ENCODE data around the gene SMPD1.

GRCh38 chr11:6387811-6388599, 2.3 kb upstream of the SMPD1 start:
- no peak for TF ChIP-seq CTCF (IDR thresholded peaks at IDR 0.05)
- no peak for TF ChIP-seq POLR2AphosphoS5 (IDR thresholded peaks at IDR 0.05)
- no peak for TF ChIP-seq EP300 (IDR thresholded peaks at IDR 0.05)
- TF ChIP-seq POLR2A (IDR thresholded peaks at IDR 0.05) = no peak
